ENCODE data around the gene DAO. TPM values are rescaled to one million over a fixed set of nuclear protein-coding genes. Genes with fewer than 3 reads are reported as not detected.

Gene DAO
- polyA plus RNA-seq, 1 experiment: not detected

- ChIA-PET POLR2A (no interaction called here), CTCF (interaction anchor here (1.0 kb wide), 1 partner anchor 136 kb away, joined by 3 read pairs; no protein-coding TSS in a partner anchor)
- H3K36me3 ChIP-seq (ENCODE audit: control insufficient read depth, insufficient read depth, low read length): no peaks in the 10 kb centered on the region
- no peak overlapping the region for H3K4me3 ChIP-seq (ENCODE audit: low read depth, low read length)
- DNase-seq (ENCODE audit: low read depth): no peak
- H3K27me3 ChIP-seq (ENCODE audit: control insufficient read depth, insufficient read depth, low read length): peaks cover 7% of the 10 kb centered on the region
- TF ChIP-seq CTCF (IDR thresholded peaks at IDR 0.05; ENCODE audit: insufficient read depth, low read depth, low read length): no peak
Observed at GRCh38 chr12:108940138-108940537, 60.2 kb downstream of the DAO start.

- CTCF ChIA-PET: interaction anchor here (0.5 to 1.1 kb wide), 2 partner anchors 78 to 146 kb away, joined by 3 read pairs; no protein-coding TSS in a partner anchor
- Histone ChIP-seq H3K36me3 (ENCODE audit: control insufficient read depth, insufficient read depth, low read length) (no peaks in the 10 kb centered on the region), H3K4me3 (ENCODE audit: low read depth, low read length) (no peak overlapping the region), H3K27me3 (ENCODE audit: control insufficient read depth, insufficient read depth, low read length) (peaks cover 3% of the 10 kb centered on the region; the same call in 1 of the 2 replicates)
- no peak for TF ChIP-seq CTCF (IDR thresholded peaks at IDR 0.05; ENCODE audit: insufficient read depth, low read depth, low read length)
- POLR2A ChIA-PET: no interaction called here
- DNase-seq (ENCODE audit: low read depth): no peak
Observed at GRCh38 chr12:108947097-108947496, 67.2 kb downstream of the DAO start.

- POLR2A ChIA-PET: no interaction called here
- Histone ChIP-seq H3K27me3 (ENCODE audit: control insufficient read depth, insufficient read depth, low read length) (no peaks in the 10 kb centered on the region; the same call in 1 of the 2 replicates), H3K36me3 (ENCODE audit: control insufficient read depth, insufficient read depth, low read length) (no peaks in the 10 kb centered on the region), H3K4me3 (ENCODE audit: low read depth, low read length) (no peak overlapping the region)
- DNase-seq (ENCODE audit: low read depth): no peak
- TF ChIP-seq CTCF (IDR thresholded peaks at IDR 0.05; ENCODE audit: insufficient read depth, low read depth, low read length): no peak
- CTCF ChIA-PET: interaction anchor here (1.1 to 1.4 kb wide), 3 partner anchors 30 to 436 kb away, joined by 3 read pairs; no protein-coding TSS in a partner anchor
Observed at GRCh38 chr12:108948367-108948766, 68.5 kb downstream of the DAO start.

- no peak overlapping the region for H3K4me3 ChIP-seq (ENCODE audit: low read depth, low read length)
- DNase-seq (ENCODE audit: low read depth): no peak
- H3K27me3 ChIP-seq (ENCODE audit: control insufficient read depth, insufficient read depth, low read length): no peaks in the 10 kb centered on the region
- no peak for TF ChIP-seq CTCF (IDR thresholded peaks at IDR 0.05; ENCODE audit: insufficient read depth, low read depth, low read length)
- CTCF ChIA-PET: interaction anchor here (0.7 to 2.6 kb wide), 11 partner anchors 18 to 380 kb away, joined by 3 to 30 read pairs (median 4); partner anchors contain the start of gene ALKBH2
- no peaks in the 10 kb centered on the region for H3K36me3 ChIP-seq (ENCODE audit: control insufficient read depth, insufficient read depth, low read length)
- POLR2A ChIA-PET: no interaction called here
Observed at GRCh38 chr12:108949976-108950375, 70.1 kb downstream of the DAO start.

Small RNA genes within 50 kb of the gene (small RNA-seq; reads per million reads assigned to genes)
- not detected for gene MIR619 (ENCODE audit: insufficient read length, low read depth, low replicate concordance)
- not detected for gene RNU6-361P (ENCODE audit: insufficient read length, low read depth, low replicate concordance)

Other genes with a start within 250 kb of the DAO start
- gene SELPLG, start 246.2 kb upstream of the DAO start, polyA plus RNA-seq (2011; rRNA removed): 5.2 and 8.1 TPM in 2 replicates
- 416 and 532 TPM in 2 replicates for gene CORO1C, start 148.6 kb upstream of the DAO start, polyA plus RNA-seq (2011; rRNA removed)
- gene SSH1, start 22.5 kb upstream of the DAO start, polyA plus RNA-seq (2011; rRNA removed): 40.6 and 52.3 TPM in 2 replicates
- gene SVOP, start 141.0 kb downstream of the DAO start, polyA plus RNA-seq (2011; rRNA removed): not detected in 2 replicates
- 16.0 and 16.7 TPM in 2 replicates for gene USP30, start 172.5 kb downstream of the DAO start, polyA plus RNA-seq (2011; rRNA removed)
- gene ALKBH2, start 213.4 kb downstream of the DAO start, polyA plus RNA-seq (2011; rRNA removed): 19.6 and 23.3 TPM in 2 replicates
- gene UNG, start 217.5 kb downstream of the DAO start, polyA plus RNA-seq (2011; rRNA removed): 10.4 and 11.7 TPM in 2 replicates
- 1.1 and 1.7 TPM in 2 replicates for gene ACACB, start 236.5 kb downstream of the DAO start, polyA plus RNA-seq (2011; rRNA removed)